OCI-LY7 (cell line): ENCODE results near the gene MROH7. TPM values are rescaled to one million over a fixed set of nuclear protein-coding genes. Genes with fewer than 3 reads are reported as not detected.

ENCODE experiments used
- BruUV-seq: library from RNA; stranded (reverse); fragments of 400-500 nt; replicated peaks from 2 replicates; lab custom pipeline; 2021; lab: Mats Ljungman, UMichigan
- CTCF ChIA-PET: fragments of 300-600 bp; sonication (Branson Sonifier 250); formaldehyde crosslinking; loops from one replicate; lab custom pipeline; 2022; ENCODE audit warnings: antibody characterized with exemption; ENCODE audit not compliant: unreplicated experiment; lab: Charles Lee
- POLR2A ChIA-PET: fragments of 300-600 bp; sonication (Branson Sonifier 250); formaldehyde crosslinking; loops from one replicate; lab custom pipeline; 2022; ENCODE audit warnings: antibody characterized with exemption; lab: Charles Lee
- DNase-seq: peaks from one replicate; pipeline ENCODE4 v3.0.0-alpha.2; 2015; ENCODE audit warnings: low spot score
- H2AFZ ChIP-seq: fragments of 200-600 bp; sonication (generic), shearing (Covaris generic); 2 replicates; pipeline ENCODE4 v1.6.1; 2014; ENCODE audit warnings: mild to moderate bottlenecking, antibody characterized with exemption, low read length, moderate library complexity
- H3K27ac ChIP-seq: fragments of 200-600 bp; sonication (generic); 2 replicates; pipeline ENCODE4 v1.5.1; 2014; ENCODE audit warnings: mixed run types, low read depth, mild to moderate bottlenecking, moderate library complexity, low read length, inconsistent platforms; ENCODE audit not compliant: poor library complexity, severe bottlenecking
- H3K36me3 ChIP-seq: fragments of 200-600 bp; sonication (generic); 2 replicates; pipeline ENCODE4 v1.6.1; 2014; ENCODE audit warnings: mild to moderate bottlenecking, antibody characterized with exemption, low read length, moderate library complexity, mixed read lengths; ENCODE audit not compliant: insufficient read depth
- H3K4me1 ChIP-seq: fragments of 200-600 bp; sonication (generic); 2 replicates; pipeline ENCODE4 v1.5.1; 2014; ENCODE audit warnings: mild to moderate bottlenecking, low read length; ENCODE audit not compliant: insufficient read depth, poor library complexity, severe bottlenecking
- H3K4me2 ChIP-seq: fragments of 200-600 bp; sonication (generic); 2 replicates; pipeline ENCODE4 v1.6.1; 2014; ENCODE audit warnings: mild to moderate bottlenecking, low read length
- H3K4me3 ChIP-seq: fragments of 200-600 bp; sonication (generic); 2 replicates; pipeline ENCODE4 v1.5.1; 2014; ENCODE audit warnings: mild to moderate bottlenecking, low read depth, low read length; ENCODE audit not compliant: poor library complexity, severe bottlenecking
- H3K79me2 ChIP-seq: fragments of 200-600 bp; sonication (generic); 2 replicates; pipeline ENCODE4 v1.6.1; 2016; ENCODE audit warnings: low read depth, mild to moderate bottlenecking, low read length, moderate library complexity, mixed read lengths; ENCODE audit not compliant: insufficient read depth
- H3K9me2 ChIP-seq: fragments of 200-600 bp; sonication (generic); 2 replicates; pipeline ENCODE4 v1.6.1; 2016; ENCODE audit warnings: mild to moderate bottlenecking, low read length, mixed read lengths; ENCODE audit not compliant: insufficient read depth
- H3K9me3 ChIP-seq: fragments of 200-600 bp; sonication (generic); 2 replicates; pipeline ENCODE4 v1.6.1; 2014; ENCODE audit warnings: mild to moderate bottlenecking, mixed run types, low read length, mixed read lengths
- H4K20me1 ChIP-seq: fragments of 200-600 bp; sonication (generic); 2 replicates; pipeline ENCODE4 v1.6.1; 2014; ENCODE audit warnings: mild to moderate bottlenecking, antibody characterized with exemption, low read length, moderate library complexity, mixed read lengths; ENCODE audit not compliant: insufficient read depth
- EZH2phosphoT487 ChIP-seq: fragments of 200-600 bp; sonication (generic); IDR thresholded peaks from 2 replicates; pipeline ENCODE4 v1.6.1; 2018; ENCODE audit warnings: low read depth, borderline replicate concordance, mild to moderate bottlenecking, mixed run types, antibody characterized with exemption, low read length, moderate library complexity, mixed read lengths
- intact Hi-C: fragments of 100-400 bp; cut with micrococcal nuclease; formaldehyde crosslinking; loops from one replicate; pipeline ENCODE4 v1.10.0; 2022; ENCODE audit not compliant: unreplicated experiment
- total RNA-seq, 2 experiments: library from RNA; depleted of rRNA in 1 of 2; stranded (reverse); fragments of >200 nt in 1 of 2; shearing (Covaris generic) in 1 of 2; gene quantifications; 2 replicates each; pipeline ENCODE4 v1.2.3, GENCODE V29; 2014 to 2022
- TF ChIP-seq, protein P1 (sequence below): fragments of 200-600 bp; sonication (generic); conservative IDR thresholded peaks from 2 replicates; pipeline ENCODE4 v1.5.1; 2014; ENCODE audit warnings: mild to moderate bottlenecking, antibody characterized with exemption, low read length, moderate library complexity, mixed read lengths

MROH7 gene
- total RNA-seq, 2 experiments from 2014 or later: not detected

DNA sequence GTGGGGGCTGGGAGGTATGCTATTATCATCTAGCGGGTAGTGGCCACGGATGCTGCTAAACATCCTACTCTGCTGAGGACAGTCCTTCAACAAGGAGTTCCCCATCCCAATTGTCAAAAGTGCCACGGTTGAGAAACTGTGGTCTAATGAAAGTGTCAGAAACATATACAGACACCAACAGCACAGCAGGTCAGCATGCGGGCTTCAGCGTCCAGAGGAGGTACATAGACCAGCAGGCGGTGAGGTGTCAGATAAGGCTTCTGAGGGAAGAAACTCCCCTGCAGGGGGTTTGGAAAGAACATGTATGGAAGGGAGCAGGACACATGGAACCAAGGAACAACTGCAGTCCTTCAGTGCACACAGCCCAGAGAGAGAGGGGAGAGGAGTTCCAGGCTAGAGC is 69.3 kb downstream of the MROH7 start:
- Histone ChIP-seq H4K20me1 (no peaks in the 10 kb centered on the region), H3K4me2 (no peak overlapping the region), H3K4me3 (no peak overlapping the region), H3K79me2 (peaks cover under 1% of the 10 kb centered on the region; the same call in 1 of the 2 replicates), H3K4me1 (peaks cover 6% of the 10 kb centered on the region), H2AFZ (no peak overlapping the region), H3K27ac (no peak overlapping the region), H3K9me2 (no peaks in the 10 kb centered on the region), H3K36me3 (no peaks in the 10 kb centered on the region), H3K9me3 (no peaks in the 10 kb centered on the region)
- POLR2A ChIA-PET: interaction anchor here (0.7 kb wide), 1 partner anchor 771 kb away, joined by 3 read pairs; no protein-coding TSS in a partner anchor
- TF ChIP-seq, protein P1, sequence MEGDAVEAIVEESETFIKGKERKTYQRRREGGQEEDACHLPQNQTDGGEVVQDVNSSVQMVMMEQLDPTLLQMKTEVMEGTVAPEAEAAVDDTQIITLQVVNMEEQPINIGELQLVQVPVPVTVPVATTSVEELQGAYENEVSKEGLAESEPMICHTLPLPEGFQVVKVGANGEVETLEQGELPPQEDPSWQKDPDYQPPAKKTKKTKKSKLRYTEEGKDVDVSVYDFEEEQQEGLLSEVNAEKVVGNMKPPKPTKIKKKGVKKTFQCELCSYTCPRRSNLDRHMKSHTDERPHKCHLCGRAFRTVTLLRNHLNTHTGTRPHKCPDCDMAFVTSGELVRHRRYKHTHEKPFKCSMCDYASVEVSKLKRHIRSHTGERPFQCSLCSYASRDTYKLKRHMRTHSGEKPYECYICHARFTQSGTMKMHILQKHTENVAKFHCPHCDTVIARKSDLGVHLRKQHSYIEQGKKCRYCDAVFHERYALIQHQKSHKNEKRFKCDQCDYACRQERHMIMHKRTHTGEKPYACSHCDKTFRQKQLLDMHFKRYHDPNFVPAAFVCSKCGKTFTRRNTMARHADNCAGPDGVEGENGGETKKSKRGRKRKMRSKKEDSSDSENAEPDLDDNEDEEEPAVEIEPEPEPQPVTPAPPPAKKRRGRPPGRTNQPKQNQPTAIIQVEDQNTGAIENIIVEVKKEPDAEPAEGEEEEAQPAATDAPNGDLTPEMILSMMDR: no peak
- TF ChIP-seq EZH2phosphoT487: no peak
- intact Hi-C loops: no loop called here
- no peak for DNase-seq
- CTCF ChIA-PET: no interaction called here
- no TSS peak for BruUV-seq

DNA sequence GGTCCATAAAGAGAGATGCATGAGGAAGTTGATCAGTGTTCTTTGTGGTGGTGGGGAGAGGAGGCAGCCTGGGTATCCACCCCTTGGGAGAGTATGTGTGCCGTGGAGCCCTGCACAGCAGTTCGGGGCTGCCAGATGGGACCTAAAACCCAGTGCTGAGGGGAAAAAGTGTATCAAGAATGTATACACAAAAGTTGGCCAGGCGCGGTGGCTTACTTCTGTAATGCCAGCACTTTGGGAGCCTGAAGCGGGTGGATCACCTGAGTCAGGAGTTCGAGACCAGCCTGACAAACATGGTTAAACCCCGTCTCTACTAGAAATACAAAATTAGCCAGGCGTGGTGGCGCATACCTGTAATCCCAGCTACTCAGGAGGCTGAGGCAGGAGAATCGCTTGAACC is 70.0 kb downstream of the MROH7 start:
- BruUV-seq: no TSS peak
- Histone ChIP-seq H3K4me1 (peaks cover 7% of the 10 kb centered on the region), H2AFZ (no peak overlapping the region), H3K36me3 (no peaks in the 10 kb centered on the region), H3K4me2 (no peak overlapping the region), H3K9me2 (no peaks in the 10 kb centered on the region), H3K27ac (no peak overlapping the region), H3K79me2 (peaks cover 8% of the 10 kb centered on the region), H4K20me1 (no peaks in the 10 kb centered on the region), H3K4me3 (no peak overlapping the region), H3K9me3 (no peaks in the 10 kb centered on the region)
- no peak for TF ChIP-seq EZH2phosphoT487
- TF ChIP-seq, protein P1: no peak
- POLR2A ChIA-PET: interaction anchor here (0.7 kb wide), 1 partner anchor 772 kb away, joined by 3 read pairs; no protein-coding TSS in a partner anchor
- CTCF ChIA-PET: no interaction called here
- intact Hi-C loops: no loop called here
- no peak for DNase-seq

DNA sequence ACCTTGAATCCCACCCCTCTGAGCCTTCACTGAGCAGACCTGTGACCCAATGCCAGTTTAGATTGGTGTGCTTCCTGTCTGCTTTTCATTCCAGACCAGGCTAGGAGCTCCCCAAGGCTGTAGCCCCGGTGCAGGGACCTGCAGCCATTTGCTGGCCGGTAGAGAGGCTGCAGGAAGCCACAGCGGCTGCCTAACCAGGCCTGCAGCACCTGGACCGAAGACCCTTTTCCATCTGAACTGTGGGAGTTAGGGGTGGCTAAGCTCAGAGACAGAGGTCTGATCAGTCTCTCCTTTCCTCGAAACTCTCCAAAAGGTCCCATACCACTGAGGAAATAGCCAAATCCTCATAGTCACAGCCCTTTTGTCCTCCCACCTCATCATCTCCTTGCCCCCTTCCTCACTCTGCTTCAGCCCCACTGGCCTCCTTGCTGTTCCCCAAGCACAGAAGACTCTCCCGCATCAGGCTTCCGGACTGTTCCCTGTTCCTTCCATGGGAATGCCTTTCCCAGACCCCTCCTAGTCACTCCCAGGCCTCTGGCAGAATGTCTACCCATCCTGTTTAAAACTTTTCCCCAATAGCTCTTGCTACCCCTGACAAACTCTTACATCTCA is 73.4 kb downstream of the MROH7 start:
- no peak for DNase-seq
- intact Hi-C loops: loop anchor here (2.0 kb wide), 1 partner anchor 50 kb away; the partner anchor contains the start of gene PARS2
- H3K4me1 ChIP-seq: peaks cover 15% of the 10 kb centered on the region
- H4K20me1 ChIP-seq: no peaks in the 10 kb centered on the region
- peaks cover 22% of the 10 kb centered on the region for H3K79me2 ChIP-seq
- ChIA-PET POLR2A (interaction anchor here (0.6 to 1.3 kb wide), 4 partner anchors 13 to 640 kb away, joined by 3 to 7 read pairs (median 5); partner anchors contain the start of gene DHCR24), CTCF (interaction anchor here (0.9 kb wide), 1 partner anchor 14 kb away, joined by 5 read pairs; no protein-coding TSS in a partner anchor)
- peak overlapping the region; percentile 93 for H3K4me3 ChIP-seq
- H3K27ac ChIP-seq: no peak overlapping the region
- TF ChIP-seq EZH2phosphoT487: no peak
- TF ChIP-seq, protein P1: no peak
- H3K9me3 ChIP-seq: no peaks in the 10 kb centered on the region
- peak overlapping the region; percentile 65 for H3K4me2 ChIP-seq
- H2AFZ ChIP-seq: peak overlapping the region; percentile 99
- BruUV-seq: no TSS peak
- no peaks in the 10 kb centered on the region for H3K9me2 ChIP-seq
- H3K36me3 ChIP-seq: peaks cover 29% of the 10 kb centered on the region
